Measurements from ENCODE around the gene KIF5A.
A peak's percentile ranks its signal among the peaks of the same experiment; 100 is the strongest.

KIF5A gene

DNA sequence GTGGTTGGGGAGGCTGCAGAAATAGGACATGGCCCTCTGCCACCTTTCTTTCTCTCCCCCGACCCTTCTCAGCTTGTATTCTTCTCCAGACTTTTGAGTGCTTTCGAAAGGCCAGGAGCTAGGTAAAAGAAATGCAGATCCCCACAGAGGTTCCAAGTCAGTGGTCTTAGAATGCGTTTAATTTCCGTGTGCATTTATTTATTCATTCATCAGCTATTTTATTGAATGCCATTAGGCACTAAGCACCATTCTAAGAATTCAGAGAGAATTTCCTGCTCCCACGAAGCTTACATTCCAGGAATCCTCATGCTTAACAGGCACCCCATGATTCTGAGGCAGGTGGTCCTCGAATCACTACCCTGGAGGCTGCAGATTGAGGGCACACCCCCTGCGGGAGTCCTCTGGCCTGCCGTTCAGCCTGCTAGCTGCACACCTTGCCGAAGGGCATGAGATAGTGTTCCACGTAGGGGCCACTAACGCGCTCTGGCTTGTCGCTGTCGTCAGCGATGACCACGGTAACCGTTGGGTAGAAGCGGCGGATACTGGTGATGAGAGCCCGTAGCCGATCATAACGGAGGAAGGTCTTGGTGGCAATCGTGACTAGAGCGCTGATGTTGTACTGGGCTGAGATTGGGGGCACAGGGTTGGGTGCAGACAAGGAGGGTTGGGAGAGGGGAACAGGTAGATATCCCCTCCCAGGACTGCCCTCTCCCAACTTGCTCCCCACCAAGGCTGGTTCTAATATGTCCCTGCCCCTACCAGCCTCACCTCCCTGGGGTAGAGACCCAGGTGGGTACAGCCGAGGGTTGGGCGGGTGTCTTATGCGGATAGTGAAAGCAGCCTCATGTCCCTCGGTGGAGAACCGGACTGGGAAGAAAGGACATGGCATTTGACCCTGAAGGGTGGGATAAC lies 78.7 kb downstream of the KIF5A start:
- TF ChIP-seq, protein P1, sequence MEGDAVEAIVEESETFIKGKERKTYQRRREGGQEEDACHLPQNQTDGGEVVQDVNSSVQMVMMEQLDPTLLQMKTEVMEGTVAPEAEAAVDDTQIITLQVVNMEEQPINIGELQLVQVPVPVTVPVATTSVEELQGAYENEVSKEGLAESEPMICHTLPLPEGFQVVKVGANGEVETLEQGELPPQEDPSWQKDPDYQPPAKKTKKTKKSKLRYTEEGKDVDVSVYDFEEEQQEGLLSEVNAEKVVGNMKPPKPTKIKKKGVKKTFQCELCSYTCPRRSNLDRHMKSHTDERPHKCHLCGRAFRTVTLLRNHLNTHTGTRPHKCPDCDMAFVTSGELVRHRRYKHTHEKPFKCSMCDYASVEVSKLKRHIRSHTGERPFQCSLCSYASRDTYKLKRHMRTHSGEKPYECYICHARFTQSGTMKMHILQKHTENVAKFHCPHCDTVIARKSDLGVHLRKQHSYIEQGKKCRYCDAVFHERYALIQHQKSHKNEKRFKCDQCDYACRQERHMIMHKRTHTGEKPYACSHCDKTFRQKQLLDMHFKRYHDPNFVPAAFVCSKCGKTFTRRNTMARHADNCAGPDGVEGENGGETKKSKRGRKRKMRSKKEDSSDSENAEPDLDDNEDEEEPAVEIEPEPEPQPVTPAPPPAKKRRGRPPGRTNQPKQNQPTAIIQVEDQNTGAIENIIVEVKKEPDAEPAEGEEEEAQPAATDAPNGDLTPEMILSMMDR (IDR thresholded peaks at IDR 0.05) = no peak
- TF ChIP-seq ZFX (IDR thresholded peaks at IDR 0.05; ENCODE audit: borderline replicate concordance) = no peak
- H3K27ac ChIP-seq = no peak overlapping the region

- no peak for TF ChIP-seq ZFX (IDR thresholded peaks at IDR 0.05; ENCODE audit: borderline replicate concordance)
- TF ChIP-seq, protein P1 (IDR thresholded peaks at IDR 0.05) = no peak
- no peak overlapping the region for H3K27ac ChIP-seq
Measured at GRCh38 chr12:57629897-57630471, 80.1 kb downstream of the KIF5A start.

DNA sequence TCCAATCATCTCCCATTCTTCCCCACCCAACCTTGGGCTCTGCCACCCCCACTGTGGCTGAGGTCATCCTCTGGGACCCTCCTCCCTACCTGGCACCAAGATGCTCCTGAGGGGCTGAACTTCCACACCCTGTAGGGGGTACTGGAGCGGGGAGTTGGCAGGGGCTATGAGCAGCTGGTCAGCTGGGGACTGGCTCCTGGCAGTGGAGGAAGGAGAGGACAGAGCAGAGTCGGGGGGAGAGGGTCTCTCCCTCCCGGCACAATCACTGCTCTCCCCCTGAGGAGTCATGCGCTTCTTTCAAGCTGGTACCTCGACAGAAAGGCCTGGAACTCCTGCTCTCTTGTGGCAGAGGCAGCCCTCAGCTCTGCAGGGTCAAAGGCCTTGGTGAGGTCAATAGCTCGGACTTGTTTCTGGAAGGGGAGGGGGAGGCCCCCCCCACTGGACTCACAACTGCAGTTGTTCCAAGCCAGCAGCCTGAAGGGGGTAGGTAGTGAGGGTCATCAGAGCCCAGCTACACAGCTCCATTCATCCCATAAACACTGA lies 81.1 kb downstream of the KIF5A start:
- H3K27ac ChIP-seq = no peak overlapping the region
- TF ChIP-seq ZFX (IDR thresholded peaks at IDR 0.05; ENCODE audit: borderline replicate concordance) = no peak
- TF ChIP-seq, protein P1 (IDR thresholded peaks at IDR 0.05) = no peak

GRCh38 chr12:57631566-57632072 lies 81.8 kb downstream of the KIF5A start:
- TF ChIP-seq, protein P1 (IDR thresholded peaks at IDR 0.05) = no peak
- TF ChIP-seq ZFX (IDR thresholded peaks at IDR 0.05; ENCODE audit: borderline replicate concordance) = no peak
- H3K27ac ChIP-seq = no peak overlapping the region

DNA sequence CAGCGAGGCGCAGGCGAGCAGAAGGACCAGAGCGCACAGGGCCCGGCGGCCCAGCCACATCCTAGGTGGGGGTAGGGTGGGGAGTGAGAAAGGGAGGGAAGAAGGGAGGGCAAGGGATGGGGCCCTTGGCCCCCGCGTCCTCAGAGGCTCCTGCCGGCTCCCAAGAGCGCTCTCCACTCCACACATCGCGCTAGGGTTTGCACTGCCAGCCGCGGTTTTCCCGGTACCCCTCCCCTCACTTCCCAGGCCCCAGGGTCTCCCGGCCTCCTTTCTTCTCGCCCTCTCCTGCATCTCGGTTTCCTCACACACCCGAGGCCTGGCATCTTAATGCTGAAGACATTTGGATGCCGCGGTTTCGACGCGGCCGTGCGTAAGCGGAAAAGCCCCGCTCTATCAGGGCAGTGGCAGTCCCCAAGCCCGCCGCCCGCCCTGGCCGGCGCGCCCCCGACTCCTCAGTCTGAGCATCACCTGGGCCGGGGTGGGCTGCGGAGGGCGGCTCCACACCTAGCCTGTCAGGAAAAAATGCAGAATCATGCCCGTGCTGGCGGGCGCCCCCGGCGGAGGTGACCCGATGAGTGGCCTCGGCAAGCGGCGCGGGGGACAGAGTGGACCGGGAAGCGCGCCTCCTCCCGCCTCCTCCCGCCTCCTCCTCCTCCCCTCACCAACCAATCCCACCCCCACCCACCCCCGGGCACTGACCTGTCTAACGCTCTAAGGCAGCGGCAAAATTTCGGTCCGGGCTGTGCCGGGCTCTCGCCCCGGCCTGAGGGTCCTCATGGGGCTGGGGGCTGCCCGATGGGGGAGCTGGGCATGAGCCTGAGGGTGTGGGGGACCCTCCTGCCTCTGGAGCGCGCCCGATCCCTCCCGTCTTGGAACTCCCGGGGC lies 82.5 kb downstream of the KIF5A start:
- no peak for TF ChIP-seq ZFX (IDR thresholded peaks at IDR 0.05; ENCODE audit: borderline replicate concordance)
- TF ChIP-seq, protein P1 (IDR thresholded peaks at IDR 0.05) = no peak
- no peak overlapping the region for H3K27ac ChIP-seq

DNA sequence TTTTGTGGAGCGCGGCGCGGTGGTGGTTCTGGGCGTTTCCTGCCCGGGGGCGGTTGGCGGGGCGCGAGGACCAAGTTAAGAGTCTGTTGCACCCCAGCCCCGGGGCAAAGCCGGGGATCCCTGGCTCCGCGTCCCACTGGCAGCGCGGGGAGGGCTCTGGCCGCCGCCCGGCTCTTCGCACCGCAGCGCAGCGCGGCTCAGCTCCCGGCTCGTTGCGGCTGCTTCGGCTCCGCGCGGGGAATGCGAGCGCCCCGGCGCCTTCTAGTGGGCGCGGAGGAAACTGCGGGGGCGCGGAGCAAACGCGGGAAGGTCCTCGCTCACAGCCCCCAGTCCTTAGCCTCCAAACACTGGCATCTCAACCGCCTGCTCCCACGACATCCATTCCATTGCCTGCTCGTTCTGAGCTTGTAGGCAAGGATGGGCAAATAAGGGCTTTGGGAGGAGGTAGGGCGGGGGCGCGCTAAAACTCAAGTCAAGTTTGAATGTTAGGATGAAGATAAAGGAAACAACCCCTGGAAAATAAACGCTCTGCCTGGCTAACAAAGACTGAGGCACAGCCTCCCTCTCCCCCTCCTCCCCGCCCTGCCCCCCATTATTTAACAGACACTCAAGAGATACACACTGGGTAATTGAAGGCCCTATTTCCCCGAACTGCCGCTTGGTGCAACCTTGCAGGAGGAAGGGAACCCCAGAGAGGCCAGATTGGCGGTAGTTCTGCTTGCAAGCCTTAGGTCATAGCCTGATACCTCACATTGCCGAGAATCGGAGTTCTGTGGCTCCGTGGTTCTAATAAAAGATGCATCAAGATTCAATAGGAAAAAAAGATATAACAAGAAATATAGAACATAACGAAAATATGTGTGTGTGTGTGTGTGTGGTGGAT lies 83.4 kb downstream of the KIF5A start, which contains the start of gene B4GALNT1:
Gene B4GALNT1 (minus strand): TSS at position 244 of the 883 bp plus-strand sequence. CDS start 1,069 bp downstream, outside the sequence.
- TF ChIP-seq, protein P1 (IDR thresholded peaks at IDR 0.05) = peak; percentile 99
- TF ChIP-seq ZFX (IDR thresholded peaks at IDR 0.05; ENCODE audit: borderline replicate concordance) = no peak
- H3K27ac ChIP-seq = no peak within 1 kb of the TSS

Measured in 22Rv1 (cell line).